Testis (tissue), 2 donors: ENCODE measurements around the gene ZNRF4.

Experiments
- POLR2A ChIP-seq: fragments of 450-650 bp; IDR thresholded peaks from one replicate; pipeline ENCODE4 v1.6.1; 2017; ENCODE audit warnings: antibody characterized with exemption, mild to moderate bottlenecking, moderate library complexity
- TF ChIP-seq, protein P1 (sequence below), 3 experiments: fragments of 450-650 bp in 2 of 3; fragments of 200-600 bp in 1 of 3; sonication (generic) in 1 of 3; IDR thresholded peaks; one replicate each; pipeline ENCODE4 v1.5.1; 2016 to 2019; ENCODE audit warnings: antibody characterized with exemption in 3 of 3, mild to moderate bottlenecking in 2 of 3, moderate library complexity in 1 of 3

DNA sequence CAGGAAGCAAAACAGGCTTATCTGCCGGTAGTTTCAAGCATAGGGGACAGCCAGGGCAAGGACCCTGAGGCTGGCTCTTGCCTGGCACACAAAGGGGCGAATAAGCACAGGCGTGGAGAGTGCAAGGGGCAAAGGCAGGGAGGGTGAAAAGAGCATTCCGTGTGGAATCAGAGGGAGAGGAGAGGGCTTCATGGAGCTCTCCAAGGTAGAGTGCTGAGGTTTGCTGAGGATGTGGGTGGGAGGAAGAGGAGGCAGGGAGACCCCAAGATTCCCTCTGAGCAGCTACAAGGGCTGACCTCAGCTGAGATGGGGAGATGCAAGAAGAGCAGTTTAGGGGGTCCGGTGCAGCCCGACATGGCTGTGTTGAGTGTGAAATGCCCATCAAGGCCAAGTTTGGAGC is 36.5 kb upstream of the ZNRF4 start:
- no peak for TF ChIP-seq POLR2A
- TF ChIP-seq, protein P1, sequence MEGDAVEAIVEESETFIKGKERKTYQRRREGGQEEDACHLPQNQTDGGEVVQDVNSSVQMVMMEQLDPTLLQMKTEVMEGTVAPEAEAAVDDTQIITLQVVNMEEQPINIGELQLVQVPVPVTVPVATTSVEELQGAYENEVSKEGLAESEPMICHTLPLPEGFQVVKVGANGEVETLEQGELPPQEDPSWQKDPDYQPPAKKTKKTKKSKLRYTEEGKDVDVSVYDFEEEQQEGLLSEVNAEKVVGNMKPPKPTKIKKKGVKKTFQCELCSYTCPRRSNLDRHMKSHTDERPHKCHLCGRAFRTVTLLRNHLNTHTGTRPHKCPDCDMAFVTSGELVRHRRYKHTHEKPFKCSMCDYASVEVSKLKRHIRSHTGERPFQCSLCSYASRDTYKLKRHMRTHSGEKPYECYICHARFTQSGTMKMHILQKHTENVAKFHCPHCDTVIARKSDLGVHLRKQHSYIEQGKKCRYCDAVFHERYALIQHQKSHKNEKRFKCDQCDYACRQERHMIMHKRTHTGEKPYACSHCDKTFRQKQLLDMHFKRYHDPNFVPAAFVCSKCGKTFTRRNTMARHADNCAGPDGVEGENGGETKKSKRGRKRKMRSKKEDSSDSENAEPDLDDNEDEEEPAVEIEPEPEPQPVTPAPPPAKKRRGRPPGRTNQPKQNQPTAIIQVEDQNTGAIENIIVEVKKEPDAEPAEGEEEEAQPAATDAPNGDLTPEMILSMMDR (IDR thresholded peaks at IDR 0.05), result no peak
